HCT116 (cell line): ENCODE data around the gene COL3A1. TPM values are rescaled to one million over a fixed set of nuclear protein-coding genes. Genes with fewer than 3 reads are reported as not detected.

Source experiments
- ATAC-seq: fragments of 200-7000 bp; cut with Tn5 transposase; 2 replicates; pipeline ENCODE4 v1.9.1; 2020; ENCODE audit warnings: mild to moderate bottlenecking, moderate library complexity
- BruUV-seq: library from RNA; stranded (reverse); fragments of 400-500 nt; replicated peaks from 2 replicates; lab custom pipeline; 2021; lab: Mats Ljungman, UMichigan
- CTCF ChIA-PET: fragments of 300-600 bp; sonication (Branson Sonifier 250); formaldehyde crosslinking; loops from one replicate; lab custom pipeline; 2021; ENCODE audit warnings: antibody characterized with exemption; lab: Charles Lee
- POLR2A ChIA-PET: fragments of 300-600, 350-600 bp; sonication (Branson Sonifier 250); formaldehyde crosslinking; loops from one replicate; lab custom pipeline; 2021; ENCODE audit warnings: antibody characterized with exemption; lab: Charles Lee
- RAD21 ChIA-PET, 2 experiments: fragments of 300-600 bp; sonication (Branson Sonifier 250); formaldehyde crosslinking; loops; one replicate each; lab custom pipeline; 2023; ENCODE audit warnings: low total read pairs in 2 of 2; ENCODE audit not compliant: uncharacterized antibody in 2 of 2, unreplicated experiment in 2 of 2, low non-redundant PET in 1 of 2; lab: Charles Lee
- DNase-seq: peaks from one replicate; pipeline ENCODE4 v3.0.0-alpha.2; 2010; ENCODE audit warnings: low read depth, low spot score
- H2AFZ ChIP-seq: fragments of 200-600 bp; shearing (Covaris generic), sonication (generic); 2 replicates; pipeline ENCODE4 v1.6.1; 2017; ENCODE audit warnings: low read depth, mixed run types, mixed read lengths, antibody characterized with exemption, low read length; ENCODE audit not compliant: poor library complexity, severe bottlenecking
- H3K27ac ChIP-seq: 2 replicates; pipeline ENCODE4 v1.5.1; 2012; ENCODE audit warnings: low read depth, low read length
- H3K27me3 ChIP-seq: fragments of 200-600 bp; sonication (generic); 2 replicates; pipeline ENCODE4 v1.6.1; 2016; ENCODE audit warnings: mixed run types, low read length, mixed read lengths; ENCODE audit not compliant: insufficient read depth
- H3K36me3 ChIP-seq, 2 experiments: fragments of 200-500 bp in 1 of 2; fragments of 200-600 bp in 1 of 2; sonication (Bioruptor generic) in 1 of 2; sonication (generic) in 1 of 2; 2 replicates each; pipeline versions ENCODE4 v1.5.1 to v1.6.1; 2014 to 2016; ENCODE audit warnings: low read length in 2 of 2, inconsistent platforms in 1 of 2, mixed read lengths in 1 of 2, mixed run types in 1 of 2; ENCODE audit not compliant: insufficient read depth in 2 of 2, control insufficient read depth in 1 of 2
- H3K4me1 ChIP-seq, 2 experiments: fragments of 200-600 bp in 1 of 2; sonication (generic) in 1 of 2; 2 replicates each; pipeline versions ENCODE4 v1.5.1 to v1.6.1; 2012 to 2017; ENCODE audit warnings: low read length in 2 of 2, inconsistent platforms in 1 of 2, mild to moderate bottlenecking in 1 of 2, mixed read lengths in 1 of 2, mixed run types in 1 of 2, moderate library complexity in 1 of 2; ENCODE audit not compliant: insufficient read depth in 2 of 2, control insufficient read depth in 1 of 2
- H3K4me2 ChIP-seq: fragments of 200-600 bp; sonication (generic); 2 replicates; pipeline ENCODE4 v1.6.1; 2017; ENCODE audit warnings: mixed run types, low read length, mixed read lengths
- H3K4me3 ChIP-seq, 2 experiments: fragments of 200-600 bp in 1 of 2; sonication (generic) in 1 of 2; replicated peaks in 1 of 2; 2 replicates each; pipeline ENCODE4 v1.5.1; 2011 to 2016; ENCODE audit warnings: low read length in 2 of 2, control low read depth in 1 of 2, low read depth in 1 of 2, mild to moderate bottlenecking in 1 of 2, mixed read lengths in 1 of 2, mixed run types in 1 of 2
- H3K79me2 ChIP-seq: fragments of 200-600 bp; sonication (generic); 2 replicates; pipeline ENCODE4 v1.6.1; 2017; ENCODE audit warnings: mild to moderate bottlenecking, mixed run types, low read length, moderate library complexity, mixed read lengths; ENCODE audit not compliant: insufficient read depth
- H3K9ac ChIP-seq: fragments of 200-600 bp; sonication (generic); 2 replicates; pipeline ENCODE4 v1.6.1; 2016; ENCODE audit warnings: low read length, mixed read lengths
- H3K9me2 ChIP-seq: fragments of 200-600 bp; sonication (generic), shearing (Covaris generic); 2 replicates; pipeline ENCODE4 v1.6.1; 2017; ENCODE audit warnings: mixed run types, mild to moderate bottlenecking, moderate library complexity; ENCODE audit not compliant: insufficient read depth
- H3K9me3 ChIP-seq, 2 experiments: fragments of 200-500 bp in 1 of 2; fragments of 200-600 bp in 1 of 2; sonication (Bioruptor generic) in 1 of 2; sonication (generic) in 1 of 2; 2 replicates each; pipeline ENCODE4 v1.6.1; 2014 to 2017; ENCODE audit warnings: low read length in 2 of 2, mixed read lengths in 2 of 2, inconsistent platforms in 1 of 2, low read depth in 1 of 2, mild to moderate bottlenecking in 1 of 2, mixed run types in 1 of 2, moderate library complexity in 1 of 2; ENCODE audit not compliant: control insufficient read depth in 1 of 2, insufficient read depth in 1 of 2
- H4K20me1 ChIP-seq: fragments of 200-600 bp; sonication (generic), shearing (Covaris generic); 2 replicates; pipeline ENCODE4 v1.6.1; 2017; ENCODE audit warnings: mixed run types, mild to moderate bottlenecking, moderate library complexity; ENCODE audit not compliant: insufficient read depth
- CBX3 ChIP-seq: IDR thresholded peaks from 2 replicates; pipeline ENCODE4 v1.6.1; 2012; ENCODE audit warnings: low read depth
- ELF1 ChIP-seq: IDR thresholded peaks from 2 replicates; pipeline ENCODE4 v1.6.1; 2012; ENCODE audit warnings: low read depth, borderline replicate concordance
- EZH2 ChIP-seq: fragments of 200-600 bp; sonication (generic); IDR thresholded peaks from 2 replicates; pipeline ENCODE4 v1.6.1; 2017; ENCODE audit warnings: antibody characterized with exemption, mixed run types
- FOSL1 ChIP-seq: IDR thresholded peaks from 2 replicates; pipeline ENCODE4 v1.6.1; 2012; ENCODE audit warnings: low read depth
- JUND ChIP-seq: IDR thresholded peaks from 2 replicates; pipeline ENCODE4 v1.6.1; 2012
- POLR2AphosphoS5 ChIP-seq: IDR thresholded peaks from 2 replicates; pipeline ENCODE4 v1.6.1; 2011; ENCODE audit warnings: mild to moderate bottlenecking, low read depth, low read length, moderate library complexity
- SP1 ChIP-seq: IDR thresholded peaks from 2 replicates; pipeline ENCODE4 v1.6.1; 2012; ENCODE audit warnings: low read depth
- intact Hi-C: fragments of 100-400 bp; cut with micrococcal nuclease; formaldehyde crosslinking; loops from 2 replicates; pipeline ENCODE4 v1.10.0; 2022
- total RNA-seq: library from RNA; stranded (reverse); gene quantifications from one replicate; pipeline ENCODE4 v1.2.1, GENCODE V29; 2021; ENCODE audit not compliant: unreplicated experiment
- TF ChIP-seq, protein P1 (sequence below), 3 experiments: fragments of 200-600 bp in 1 of 3; sonication (generic) in 1 of 3; IDR thresholded peaks in 2 of 3; conservative IDR thresholded peaks in 1 of 3; 2 replicates each; pipeline ENCODE4 v1.5.1; 2012 to 2017; ENCODE audit warnings: low read depth in 2 of 3, low read length in 2 of 3, antibody characterized with exemption in 1 of 3, borderline replicate concordance in 1 of 3, control low read depth in 1 of 3, mild to moderate bottlenecking in 1 of 3, mixed read lengths in 1 of 3, mixed run types in 1 of 3, moderate library complexity in 1 of 3; ENCODE audit not compliant: insufficient read depth in 1 of 3

COL3A1 gene
- total RNA-seq, 1 experiment from 2014 or later = 1.0 TPM

DNA sequence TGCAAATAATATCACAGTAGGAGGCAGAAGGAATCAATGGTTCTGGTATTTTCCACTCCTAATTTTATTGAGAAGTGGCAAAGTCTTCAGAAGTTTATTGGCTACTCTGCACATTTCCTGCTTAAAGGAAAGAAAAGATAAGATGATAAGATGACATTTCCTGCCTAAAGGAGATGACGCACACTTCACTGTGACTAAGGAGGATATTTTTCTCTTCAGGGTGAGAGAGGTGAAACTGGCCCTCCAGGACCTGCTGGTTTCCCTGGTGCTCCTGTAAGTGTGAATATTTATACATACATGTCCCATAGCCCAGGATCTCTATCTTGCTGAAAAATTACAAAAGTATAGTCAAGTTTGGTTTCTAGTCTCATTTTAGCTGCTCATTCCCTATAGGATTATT is 27.9 kb downstream of the COL3A1 start:
- TF ChIP-seq FOSL1 (peak; percentile 40; the same call in 1 of the 2 replicates), CBX3 (peak; percentile 32; the same call in 1 of the 2 replicates), JUND (peak; percentile 45; the same call in 1 of the 2 replicates), POLR2AphosphoS5 (no peak), EZH2 (no peak), SP1 (peak; percentile 59), ELF1 (no peak)
- TF ChIP-seq, protein P1, sequence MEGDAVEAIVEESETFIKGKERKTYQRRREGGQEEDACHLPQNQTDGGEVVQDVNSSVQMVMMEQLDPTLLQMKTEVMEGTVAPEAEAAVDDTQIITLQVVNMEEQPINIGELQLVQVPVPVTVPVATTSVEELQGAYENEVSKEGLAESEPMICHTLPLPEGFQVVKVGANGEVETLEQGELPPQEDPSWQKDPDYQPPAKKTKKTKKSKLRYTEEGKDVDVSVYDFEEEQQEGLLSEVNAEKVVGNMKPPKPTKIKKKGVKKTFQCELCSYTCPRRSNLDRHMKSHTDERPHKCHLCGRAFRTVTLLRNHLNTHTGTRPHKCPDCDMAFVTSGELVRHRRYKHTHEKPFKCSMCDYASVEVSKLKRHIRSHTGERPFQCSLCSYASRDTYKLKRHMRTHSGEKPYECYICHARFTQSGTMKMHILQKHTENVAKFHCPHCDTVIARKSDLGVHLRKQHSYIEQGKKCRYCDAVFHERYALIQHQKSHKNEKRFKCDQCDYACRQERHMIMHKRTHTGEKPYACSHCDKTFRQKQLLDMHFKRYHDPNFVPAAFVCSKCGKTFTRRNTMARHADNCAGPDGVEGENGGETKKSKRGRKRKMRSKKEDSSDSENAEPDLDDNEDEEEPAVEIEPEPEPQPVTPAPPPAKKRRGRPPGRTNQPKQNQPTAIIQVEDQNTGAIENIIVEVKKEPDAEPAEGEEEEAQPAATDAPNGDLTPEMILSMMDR (IDR thresholded peaks at IDR 0.05 in 2 of 3, conservative IDR thresholded peaks at IDR 0.05 in 1 of 3; ENCODE audit: borderline replicate concordance in 1 of 3, insufficient read depth in 1 of 3, low read depth in 2 of 3, low read length in 2 of 3) = no peak
- Histone ChIP-seq H3K36me3 (no peaks in the 10 kb centered on the region), H3K9ac (no peak overlapping the region), H4K20me1 (no peaks in the 10 kb centered on the region), H3K79me2 (no peaks in the 10 kb centered on the region), H3K4me2 (peak overlapping the region; percentile 30), H3K27ac (no peak overlapping the region; the same call in 1 of the 2 replicates), H3K9me3 (no peaks in the 10 kb centered on the region), H3K9me2 (no peaks in the 10 kb centered on the region), H3K27me3 (no peaks in the 10 kb centered on the region), H3K4me3 (no peak overlapping the region), H2AFZ (peak overlapping the region; percentile 87), H3K4me1 (peaks cover 0 to 14% of the 10 kb centered on the region in 2 experiments; a peak in 2 of 4 replicates)
- RAD21 ChIA-PET = no interaction called here
- intact Hi-C loops = no loop called here
- BruUV-seq = no TSS peak
- CTCF ChIA-PET = interaction anchor here (1.5 kb wide), 1 partner anchor 18 kb away, joined by 6 read pairs; no protein-coding TSS in a partner anchor
- POLR2A ChIA-PET = no interaction called here
- DNase-seq (peak; percentile 31), ATAC-seq (peak; percentile 59)
